Raji (cell line): Measurements from ENCODE around the gene PRUNE2.

Experiments used
- POLR2A ChIP-seq: IDR thresholded peaks from 2 replicates; pipeline ENCODE4 v1.6.1; 2011; ENCODE audit warnings: low read depth, low read length, control low read depth; ENCODE audit not compliant: insufficient read depth

Gene PRUNE2

GRCh38 chr9:76594764-76595424, 311.0 kb downstream of the PRUNE2 start:
- TF ChIP-seq POLR2A = no peak

DNA sequence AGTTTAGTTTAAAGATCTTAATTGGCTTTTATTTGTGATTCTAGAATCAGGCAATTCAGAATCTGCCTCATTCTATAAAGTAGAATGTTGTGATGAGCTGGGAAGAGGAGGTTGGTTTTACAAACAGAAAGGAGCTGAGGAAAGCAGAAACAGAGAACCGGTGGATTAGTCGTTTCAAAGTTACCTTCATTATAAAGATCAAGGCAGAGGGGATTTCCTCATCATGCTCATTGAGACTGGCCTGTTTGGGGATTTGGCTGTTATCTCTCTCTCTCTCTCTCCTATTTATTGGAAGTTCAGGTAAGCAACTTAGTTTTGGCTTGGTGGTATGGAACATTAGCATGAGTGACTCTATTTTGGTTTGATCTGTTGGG, 313.0 kb downstream of the PRUNE2 start:
- TF ChIP-seq POLR2A = no peak

DNA sequence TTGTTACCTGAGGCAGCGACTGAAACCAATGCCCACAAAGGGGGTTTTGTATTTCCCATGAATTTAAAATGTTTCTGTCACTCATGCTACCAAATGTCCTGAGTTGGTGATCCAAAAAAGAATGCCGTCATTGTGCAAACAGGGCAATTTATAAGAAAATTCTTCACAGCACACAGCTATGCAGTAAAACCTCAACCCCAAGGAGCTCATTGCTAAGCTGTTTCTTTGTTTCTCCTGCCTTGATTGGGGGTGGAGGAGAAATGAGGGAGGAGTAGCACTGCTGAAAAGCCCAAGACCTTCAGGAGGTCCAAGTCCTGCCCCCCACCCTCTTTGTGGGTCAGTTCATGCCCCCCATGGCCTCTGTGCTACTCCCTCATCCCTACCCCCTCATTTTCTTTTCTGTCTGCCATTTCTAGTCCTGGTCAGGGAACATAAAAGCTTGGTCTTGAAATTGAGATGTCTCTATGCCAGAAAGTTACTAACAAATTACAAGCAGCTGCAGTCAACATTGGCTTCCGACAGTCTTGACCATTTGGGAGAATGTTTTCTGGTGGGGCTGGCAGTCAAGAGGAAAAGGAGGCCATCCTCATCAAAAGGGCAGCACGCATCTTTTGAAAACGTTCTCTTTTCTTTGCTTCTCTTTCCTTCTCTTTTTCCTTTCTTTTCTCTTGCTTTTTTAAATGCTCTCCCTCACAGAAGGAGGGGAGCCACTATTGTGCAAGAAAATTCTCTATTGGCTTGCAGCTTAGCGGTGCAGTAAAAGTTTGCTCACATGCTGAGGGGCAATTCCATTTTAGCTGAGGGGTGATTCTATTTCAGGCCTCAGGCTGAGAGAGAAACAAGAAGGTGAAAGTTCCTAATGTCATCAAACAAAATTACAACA, 313.6 kb downstream of the PRUNE2 start:
- no peak for TF ChIP-seq POLR2A

- TF ChIP-seq POLR2A = no peak
Measured at GRCh38 chr9:76591256-76591950, 314.5 kb downstream of the PRUNE2 start.

DNA sequence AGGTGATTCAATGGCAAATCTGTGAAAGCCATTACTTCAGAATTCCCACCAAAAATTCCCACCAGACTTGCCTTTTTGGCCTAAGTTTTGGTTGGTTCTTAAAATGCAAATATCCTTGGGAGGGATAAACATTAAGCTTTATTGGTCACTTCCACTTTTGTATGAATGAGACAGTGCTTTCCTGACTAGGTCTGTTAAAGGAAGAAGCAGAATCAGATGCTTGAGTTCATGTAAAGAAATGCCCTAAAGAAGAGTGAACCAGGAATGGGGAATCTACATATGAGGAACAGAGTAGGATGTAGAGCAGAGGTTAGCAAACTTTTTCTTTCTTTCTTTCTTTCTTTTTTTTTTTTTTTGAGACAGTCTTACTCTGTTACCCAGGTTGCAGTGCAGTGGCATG, 317.6 kb downstream of the PRUNE2 start:
- TF ChIP-seq POLR2A = no peak

- TF ChIP-seq POLR2A = no peak
Measured at GRCh38 chr9:76586390-76587314, 319.3 kb downstream of the PRUNE2 start.

- TF ChIP-seq POLR2A = no peak
Measured at GRCh38 chr9:76585487-76586389, 320.2 kb downstream of the PRUNE2 start.

DNA sequence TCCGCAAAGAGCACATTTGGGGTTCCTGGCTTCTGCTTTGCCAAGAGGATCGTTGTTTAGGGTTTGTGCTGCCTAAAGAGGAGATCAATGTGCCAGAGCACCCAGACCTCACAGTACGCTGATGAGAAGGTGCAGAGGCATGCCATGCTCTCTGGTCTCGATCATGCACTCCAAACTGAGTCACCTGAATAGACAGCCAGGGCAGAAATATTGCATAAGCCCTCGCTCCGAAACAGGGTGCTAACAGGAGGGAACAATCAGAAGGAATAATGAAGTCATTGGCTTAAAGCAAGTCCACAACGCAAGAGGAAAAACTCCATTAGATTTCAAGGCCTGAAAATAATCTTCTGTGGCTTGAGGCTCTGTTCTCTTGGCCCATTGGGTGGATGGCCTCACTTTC, 322.7 kb downstream of the PRUNE2 start:
- no peak for TF ChIP-seq POLR2A

- TF ChIP-seq POLR2A = no peak
Measured at GRCh38 chr9:76581731-76582130, 324.2 kb downstream of the PRUNE2 start.

DNA sequence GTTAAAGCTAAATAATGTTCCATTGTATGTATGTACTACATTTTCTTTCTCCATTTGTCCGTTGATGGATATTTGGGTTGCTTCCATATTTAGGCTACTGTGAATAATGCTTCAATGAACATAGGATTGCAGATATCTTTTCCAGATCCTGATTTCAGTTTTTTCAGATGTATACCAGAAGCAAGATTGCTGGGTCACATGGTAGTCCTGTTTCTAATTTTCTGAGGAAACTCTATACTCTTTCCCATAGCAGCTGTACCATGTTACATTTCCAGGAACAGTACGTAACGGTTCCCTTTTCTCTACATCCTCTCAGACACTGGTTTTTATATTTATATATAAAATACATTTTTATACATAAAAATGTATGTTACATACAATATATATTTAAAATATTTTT, 325.1 kb downstream of the PRUNE2 start:
- TF ChIP-seq POLR2A = no peak

GRCh38 chr9:76580188-76580587, 325.7 kb downstream of the PRUNE2 start:
- no peak for TF ChIP-seq POLR2A

- no peak for TF ChIP-seq POLR2A
Measured at GRCh38 chr9:76576344-76576743, 329.6 kb downstream of the PRUNE2 start.

DNA sequence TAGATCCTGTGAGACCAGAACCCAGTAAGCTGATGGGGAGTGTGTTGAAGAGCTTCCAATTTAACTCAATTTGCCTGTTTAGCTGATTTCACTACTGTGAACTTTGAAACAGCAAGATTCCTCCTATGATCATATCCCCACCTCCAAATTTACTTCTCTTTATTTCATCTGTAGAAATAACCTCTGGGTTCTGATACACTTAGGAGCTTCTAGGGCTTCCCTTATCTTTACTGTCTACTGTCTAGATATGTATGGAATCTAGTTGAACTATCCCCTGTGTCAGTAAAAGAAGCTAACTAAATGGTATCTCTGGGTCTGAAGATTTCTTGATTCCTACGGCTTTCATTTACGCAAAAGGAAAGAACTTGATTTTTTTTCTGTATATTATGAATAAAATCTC, 330.2 kb downstream of the PRUNE2 start:
- TF ChIP-seq POLR2A = no peak

GRCh38 chr9:76573905-76574760, 331.8 kb downstream of the PRUNE2 start:
- TF ChIP-seq POLR2A = no peak
